HepG2 (cell line): Measurements from ENCODE around the gene RAB3C. TPM values are rescaled to one million over a fixed set of nuclear protein-coding genes. Genes with fewer than 3 reads are reported as not detected.

Experiments used
- ATAC-seq: fragments of 200-7000 bp; cut with Tn5 transposase; 3 replicates; pipeline ENCODE4 v1.9.1; 2020; ENCODE audit warnings: mild to moderate bottlenecking, moderate library complexity
- BruUV-seq: library from RNA; stranded (reverse); fragments of 400-500 nt; replicated peaks from 2 replicates; lab custom pipeline; 2021; lab: Mats Ljungman, UMichigan
- CTCF ChIA-PET: fragments of 300-600 bp; formaldehyde crosslinking; extraction: SDS; loops from one replicate; lab custom pipeline; 2021; ENCODE audit warnings: low total read pairs, inconsistent platforms, low intra/inter-chr PET ratio; lab: Yijun Ruan, JAX
- POLR2A ChIA-PET: fragments of 350-600 bp; sonication (Branson Sonifier 250); formaldehyde crosslinking; loops from one replicate; lab custom pipeline; 2020; ENCODE audit warnings: antibody characterized with exemption, inconsistent platforms; lab: Yijun Ruan, JAX
- DNase-seq: peaks from one replicate; pipeline ENCODE4 v3.0.0-alpha.2; 2015; ENCODE audit warnings: low spot score
- FAIRE-seq: peaks from 3 replicates; lab custom pipeline; 2011; peaks lifted over from hg19 to GRCh38; lab: Jason Lieb, UNC
- H2AFZ ChIP-seq: one replicate; pipeline ENCODE4 v1.6.1; 2011; ENCODE audit warnings: low read length, inconsistent platforms
- H3K27ac ChIP-seq: fragments of 300-600 bp; 3 replicates; pipeline ENCODE4 v1.8.0; 2011; ENCODE audit warnings: mixed run types, mild to moderate bottlenecking, mixed read lengths, low read length, inconsistent platforms; ENCODE audit not compliant: insufficient read depth; ENCODE audit errors: extremely low read length
- H3K27me3 ChIP-seq, 2 experiments: fragments of 200-600 bp in 1 of 2; 2 replicates in 1 of 2; 3 replicates in 1 of 2; pipeline versions ENCODE4 v1.6.0 to v1.8.0; 2011; ENCODE audit warnings: low read length in 2 of 2, mild to moderate bottlenecking in 2 of 2, moderate library complexity in 2 of 2, inconsistent platforms in 1 of 2; ENCODE audit not compliant: insufficient read depth in 2 of 2, control insufficient read depth in 1 of 2
- H3K36me3 ChIP-seq, 2 experiments: fragments of 200-600 bp in 1 of 2; replicated peaks in 1 of 2; 2 replicates in 1 of 2; 3 replicates in 1 of 2; pipeline versions ENCODE4 v1.5.1 to v1.8.0; 2011; ENCODE audit warnings: low read length in 2 of 2, inconsistent platforms in 1 of 2; ENCODE audit not compliant: insufficient read depth in 2 of 2, control insufficient read depth in 1 of 2
- H3K4me1 ChIP-seq: 2 replicates; pipeline ENCODE4 v1.5.1; 2012; ENCODE audit warnings: low read length, inconsistent platforms; ENCODE audit not compliant: insufficient read depth
- H3K4me2 ChIP-seq: 2 replicates; pipeline ENCODE4 v1.6.0; 2011; ENCODE audit warnings: low read depth, low read length, inconsistent platforms
- H3K4me3 ChIP-seq, 3 experiments: fragments of 200-600 bp in 1 of 3; sonication (generic), shearing (Covaris generic) in 1 of 3; replicated peaks in 1 of 3; 2 replicates each; pipeline ENCODE4 v1.5.1; 2011 to 2016; ENCODE audit warnings: low read length in 3 of 3, inconsistent platforms in 2 of 3, low read depth in 2 of 3, mild to moderate bottlenecking in 2 of 3, control low read depth in 1 of 3, mixed read lengths in 1 of 3; ENCODE audit not compliant: insufficient read depth in 1 of 3
- H3K79me2 ChIP-seq: one replicate; pipeline ENCODE4 v1.6.1; 2011; ENCODE audit warnings: low read length, inconsistent platforms; ENCODE audit not compliant: insufficient read depth
- H3K9ac ChIP-seq: 2 replicates; pipeline ENCODE4 v1.6.0; 2011; ENCODE audit warnings: mild to moderate bottlenecking, low read depth, low read length, inconsistent platforms; ENCODE audit not compliant: insufficient read depth
- H3K9me3 ChIP-seq: 2 replicates; pipeline ENCODE4 v1.5.1; 2012; ENCODE audit warnings: mild to moderate bottlenecking, low read length
- H4K20me1 ChIP-seq: 2 replicates; pipeline ENCODE4 v1.6.0; 2011; ENCODE audit warnings: inconsistent platforms, mild to moderate bottlenecking, low read length, moderate library complexity; ENCODE audit not compliant: insufficient read depth
- CERS6 ChIP-seq: sonication (generic); formaldehyde crosslinking; IDR thresholded peaks from 2 replicates; pipeline ENCODE4 v1.5.0; 2020; ENCODE audit warnings: missing genetic modification reagents
- CSRNP1 ChIP-seq: sonication (generic); formaldehyde crosslinking; IDR thresholded peaks from 2 replicates; pipeline ENCODE4 v1.8.1; 2023; ENCODE audit warnings: mild to moderate bottlenecking, missing genetic modification reagents
- EEA1 ChIP-seq: sonication (generic); formaldehyde crosslinking; IDR thresholded peaks from 2 replicates; pipeline ENCODE4 v1.5.1; 2020; ENCODE audit warnings: mild to moderate bottlenecking, missing genetic modification reagents, borderline replicate concordance
- KDM4B ChIP-seq: sonication (generic); formaldehyde crosslinking; IDR thresholded peaks from 2 replicates; pipeline ENCODE4 v1.4.0; 2020; ENCODE audit warnings: missing genetic modification reagents
- MIXL1 ChIP-seq: IDR thresholded peaks from 2 replicates; pipeline ENCODE4 v1.6.1; 2016
- PAF1 ChIP-seq: IDR thresholded peaks from 2 replicates; pipeline ENCODE4 v1.6.1; 2016; ENCODE audit warnings: missing genetic modification reagents, missing compliant biosample characterization
- PHF8 ChIP-seq: sonication (generic); formaldehyde crosslinking; IDR thresholded peaks from 2 replicates; pipeline ENCODE4 v1.5.0; 2020; ENCODE audit warnings: missing genetic modification reagents
- SRY ChIP-seq: sonication (generic); formaldehyde crosslinking; IDR thresholded peaks from 2 replicates; pipeline ENCODE4 v1.8.0; 2022; ENCODE audit warnings: mild to moderate bottlenecking, missing genetic modification reagents
- SYNCRIP ChIP-seq: fragments of 200-400 bp; formaldehyde crosslinking; IDR thresholded peaks from 2 replicates; pipeline ENCODE4 v1.6.1; 2018; ENCODE audit warnings: mild to moderate bottlenecking, low read depth, low read length; ENCODE audit not compliant: insufficient read depth
- ZNF280D ChIP-seq: sonication (generic); formaldehyde crosslinking; IDR thresholded peaks from 2 replicates; pipeline ENCODE4 v1.5.1; 2020; ENCODE audit warnings: mild to moderate bottlenecking, missing genetic modification reagents
- ZNF597 ChIP-seq: sonication (generic); formaldehyde crosslinking; IDR thresholded peaks from 2 replicates; pipeline ENCODE4 v1.5.0; 2020; ENCODE audit warnings: missing genetic modification reagents
- ZSCAN25 ChIP-seq: sonication (generic); formaldehyde crosslinking; IDR thresholded peaks from 2 replicates; pipeline ENCODE4 v1.8.0; 2022; ENCODE audit warnings: mild to moderate bottlenecking, missing genetic modification reagents
- ZSCAN29 ChIP-seq: sonication (generic); formaldehyde crosslinking; conservative IDR thresholded peaks from 2 replicates; pipeline ENCODE4 v1.4.0; 2020; ENCODE audit warnings: mild to moderate bottlenecking, missing genetic modification reagents
- WGBS: methylation state at CpG from one replicate; pipeline ENCODE4 v1.1.6; 2017; ENCODE audit warnings: low lambda C conversion rate; 5-methylcytosine and 5-hydroxymethylcytosine counted together
- in situ Hi-C: cut with HindIII; loops from 2 replicates; pipeline ENCODE4 v1.10.0; 2017; ENCODE audit warnings: low pct_unique_long_range_greater_than_20kb; ENCODE audit not compliant: extremely low pct_ligation_motif_present
- intact Hi-C: fragments of 100-400 bp; cut with micrococcal nuclease; formaldehyde crosslinking; loops from one replicate; pipeline ENCODE4 v1.10.0; 2022; ENCODE audit not compliant: unreplicated experiment
- polyA plus RNA-seq, 8 experiments: library from polyadenylated mRNA; depleted of rRNA in 3 of 8; stranded (reverse) in 7 of 8; unstranded in 1 of 8; fragments of >200 nt; fragmentation: Illumina TruSeq in 4 of 8; extraction: Trizol in 4 of 8; gene quantifications; 2 replicates each; pipeline versions ENCODE4 v1.2.1 to v1.2.3, GENCODE V29; 2011 to 2016; ENCODE audit warnings: low read depth in 4 of 8, missing spikeins in 1 of 8, mixed read lengths in 1 of 8; ENCODE audit not compliant: insufficient read depth in 1 of 8
- total RNA-seq, 5 experiments: library from RNA; depleted of rRNA; stranded (reverse); fragments of >200 nt; fragmentation: Illumina TruSeq; extraction: Trizol; gene quantifications; 2 replicates each; pipeline ENCODE4 v1.2.3, GENCODE V29; 2016; ENCODE audit warnings: low read depth in 1 of 5

The RAB3C gene
- total and polyA plus RNA-seq, 2 of the 13 experiments (the other 11 are each of a cell fraction or from before 2014, with no cell fraction given) = not detected

GRCh38 chr5:58670582-58670981 is 87.7 kb downstream of the RAB3C start:
- in situ Hi-C loops = no loop called here
- ATAC-seq = no peak
- ChIA-PET POLR2A (no interaction called here), CTCF (no interaction called here)
- BruUV-seq = no TSS peak
- no peaks in the 10 kb centered on the region; a peak in 1 of 5 replicates for H3K27me3 ChIP-seq
- TF ChIP-seq EEA1 (CRISPR knock-in tag) (no peak), CERS6 (CRISPR knock-in tag) (no peak), ZNF597 (no peak), ZSCAN25 (CRISPR knock-in tag) (no peak), PHF8 (CRISPR knock-in tag) (no peak), PAF1 (CRISPR knock-in tag) (no peak), MIXL1 (CRISPR knock-in tag) (no peak), ZNF280D (CRISPR knock-in tag) (no peak), SRY (CRISPR knock-in tag) (no peak), SYNCRIP (no peak), ZSCAN29 (CRISPR knock-in tag) (no peak), KDM4B (CRISPR knock-in tag) (no peak), CSRNP1 (CRISPR knock-in tag) (no peak)
- DNase-seq = no peak
- H3K4me3 ChIP-seq = no peak overlapping the region
- H3K4me2 ChIP-seq = no peak overlapping the region
- H3K79me2 ChIP-seq = no peaks in the 10 kb centered on the region
- no peaks in the 10 kb centered on the region for H3K9me3 ChIP-seq
- WGBS = 92% methylated on average over 2 of the region's 2 CpGs
- no peaks in the 10 kb centered on the region for H4K20me1 ChIP-seq
- H2AFZ ChIP-seq = no peak overlapping the region
- no peaks in the 10 kb centered on the region for H3K36me3 ChIP-seq
- intact Hi-C loops = no loop called here
- no peak for FAIRE-seq
- no peak overlapping the region for H3K27ac ChIP-seq
- no peaks in the 10 kb centered on the region for H3K4me1 ChIP-seq
- H3K9ac ChIP-seq = no peak overlapping the region
